ENCODE data around the gene DIP2A.

The DIP2A gene

GRCh38 chr21:46551636-46552241, 93.0 kb downstream of the DIP2A start:
- no peak overlapping the region for H3K18ac ChIP-seq (ENCODE audit: low read length)
- H3K36me3 ChIP-seq (replicated peaks in 1 of 2; ENCODE audit: control insufficient read depth in 2 of 2, insufficient read depth in 2 of 2, low read length in 2 of 2), result peaks cover 41 to 97% of the 10 kb centered on the region in 2 donors
- H3K79me1 ChIP-seq (ENCODE audit: low read depth, low read length), result peaks cover 1% of the 10 kb centered on the region
- H2AFZ ChIP-seq (ENCODE audit: low read length), result no peak overlapping the region
- no peaks in the 10 kb centered on the region for H3K4me1 ChIP-seq (ENCODE audit: control insufficient read depth in 2 of 2, insufficient read depth in 1 of 2, low read depth in 1 of 2, low read length in 2 of 2)
- no peak overlapping the region for H2BK15ac ChIP-seq (ENCODE audit: low read length)
- H3K23ac ChIP-seq (ENCODE audit: low read depth, low read length, poor library complexity), result peak overlapping the region; percentile 26
- H3K27me3 ChIP-seq (ENCODE audit: control insufficient read depth in 3 of 3, insufficient read depth in 3 of 3, low read depth in 1 of 3, low read length in 3 of 3), result no peaks in the 10 kb centered on the region
- peaks cover 0 to 13% of the 10 kb centered on the region in 2 donors for H3K9me3 ChIP-seq (replicated peaks in 1 of 2; ENCODE audit: control insufficient read depth in 2 of 2, insufficient read depth in 1 of 2, low read depth in 1 of 2, low read length in 2 of 2)
- H4K91ac ChIP-seq (ENCODE audit: low read depth, low read length, poor library complexity), result peak overlapping the region; percentile 33
- H3K4me3 ChIP-seq (ENCODE audit: low read length in 2 of 2), result peak overlapping the region in 1 of 2 donors; percentile 33
- no peak overlapping the region for H3K27ac ChIP-seq (replicated peaks; ENCODE audit: low read length)
- no peak overlapping the region for H2BK5ac ChIP-seq (ENCODE audit: low read length)
- H2AK5ac ChIP-seq (ENCODE audit: low read depth, low read length), result no peak overlapping the region
- H3K4ac ChIP-seq (ENCODE audit: low read length), result no peak overlapping the region
- no peak overlapping the region for H3K4me2 ChIP-seq (ENCODE audit: insufficient read depth, low read length, poor library complexity, severe bottlenecking)
- H4K8ac ChIP-seq (ENCODE audit: low read depth, low read length), result no peak overlapping the region
- DNase-seq (ENCODE audit: low spot score), result no peak
- WGBS, 2 donors (ENCODE audit: extremely low coverage in 2 of 2, insufficient read length in 2 of 2, insufficient replicate concordance in 1 of 2), result no CpG with 5 or more reads among the region's 24 CpGs
- H3K14ac ChIP-seq (ENCODE audit: low read length), result no peak overlapping the region
- no peak overlapping the region for H2BK120ac ChIP-seq (ENCODE audit: low read depth, low read length)
- H2BK12ac ChIP-seq (ENCODE audit: low read length), result peak overlapping the region; percentile 65
- H3K9ac ChIP-seq (ENCODE audit: low read depth, low read length, poor library complexity), result no peak overlapping the region

- peaks cover 0 to 13% of the 10 kb centered on the region in 2 donors for H3K9me3 ChIP-seq (replicated peaks in 1 of 2; ENCODE audit: control insufficient read depth in 2 of 2, insufficient read depth in 1 of 2, low read depth in 1 of 2, low read length in 2 of 2)
- H3K36me3 ChIP-seq (replicated peaks in 1 of 2; ENCODE audit: control insufficient read depth in 2 of 2, insufficient read depth in 2 of 2, low read length in 2 of 2), result peaks cover 43 to 97% of the 10 kb centered on the region in 2 donors
- no peak overlapping the region for H3K23ac ChIP-seq (ENCODE audit: low read depth, low read length, poor library complexity)
- H3K18ac ChIP-seq (ENCODE audit: low read length), result no peak overlapping the region
- no peak for DNase-seq (ENCODE audit: low spot score)
- no peak overlapping the region for H3K4me2 ChIP-seq (ENCODE audit: insufficient read depth, low read length, poor library complexity, severe bottlenecking)
- H3K14ac ChIP-seq (ENCODE audit: low read length), result no peak overlapping the region
- no CpG with 5 or more reads among the region's 5 CpGs for WGBS, 2 donors (ENCODE audit: extremely low coverage in 2 of 2, insufficient read length in 2 of 2, insufficient replicate concordance in 1 of 2)
- H3K9ac ChIP-seq (ENCODE audit: low read depth, low read length, poor library complexity), result no peak overlapping the region
- H3K27ac ChIP-seq (replicated peaks; ENCODE audit: low read length), result no peak overlapping the region
- no peaks in the 10 kb centered on the region for H3K4me1 ChIP-seq (ENCODE audit: control insufficient read depth in 2 of 2, insufficient read depth in 1 of 2, low read depth in 1 of 2, low read length in 2 of 2)
- no peak overlapping the region for H2BK120ac ChIP-seq (ENCODE audit: low read depth, low read length)
- H2AFZ ChIP-seq (ENCODE audit: low read length), result no peak overlapping the region
- H4K8ac ChIP-seq (ENCODE audit: low read depth, low read length), result no peak overlapping the region
- no peak overlapping the region for H2BK12ac ChIP-seq (ENCODE audit: low read length)
- no peak overlapping the region for H2BK15ac ChIP-seq (ENCODE audit: low read length)
- H3K4me3 ChIP-seq (ENCODE audit: low read length in 2 of 2), result no peak overlapping the region
- H3K27me3 ChIP-seq (ENCODE audit: control insufficient read depth in 3 of 3, insufficient read depth in 3 of 3, low read depth in 1 of 3, low read length in 3 of 3), result no peaks in the 10 kb centered on the region
- no peak overlapping the region for H3K4ac ChIP-seq (ENCODE audit: low read length)
- H4K91ac ChIP-seq (ENCODE audit: low read depth, low read length, poor library complexity), result no peak overlapping the region
- H2BK5ac ChIP-seq (ENCODE audit: low read length), result no peak overlapping the region
- H2AK5ac ChIP-seq (ENCODE audit: low read depth, low read length), result no peak overlapping the region
- H3K79me1 ChIP-seq (ENCODE audit: low read depth, low read length), result no peaks in the 10 kb centered on the region
Measured at GRCh38 chr21:46552274-46552673, 93.6 kb downstream of the DIP2A start.

GRCh38 chr21:46552865-46553379, 94.2 kb downstream of the DIP2A start:
- Histone ChIP-seq H3K9me3 (replicated peaks in 1 of 2; ENCODE audit: control insufficient read depth in 2 of 2, insufficient read depth in 1 of 2, low read depth in 1 of 2, low read length in 2 of 2) (peaks cover 0 to 10% of the 10 kb centered on the region in 2 donors), H3K36me3 (replicated peaks in 1 of 2; ENCODE audit: control insufficient read depth in 2 of 2, insufficient read depth in 2 of 2, low read length in 2 of 2) (peaks cover 46 to 97% of the 10 kb centered on the region in 2 donors), H3K4me2 (ENCODE audit: insufficient read depth, low read length, poor library complexity, severe bottlenecking) (no peak overlapping the region), H2BK120ac (ENCODE audit: low read depth, low read length) (no peak overlapping the region), H2BK15ac (ENCODE audit: low read length) (no peak overlapping the region), H2AK5ac (ENCODE audit: low read depth, low read length) (no peak overlapping the region), H3K23ac (ENCODE audit: low read depth, low read length, poor library complexity) (no peak overlapping the region), H3K4ac (ENCODE audit: low read length) (no peak overlapping the region), H3K27ac (replicated peaks; ENCODE audit: low read length) (no peak overlapping the region), H3K4me3 (ENCODE audit: low read length in 2 of 2) (no peak overlapping the region), H4K8ac (ENCODE audit: low read depth, low read length) (no peak overlapping the region), H2BK5ac (ENCODE audit: low read length) (no peak overlapping the region), H3K79me1 (ENCODE audit: low read depth, low read length) (no peaks in the 10 kb centered on the region), H3K9ac (ENCODE audit: low read depth, low read length, poor library complexity) (no peak overlapping the region), H3K18ac (ENCODE audit: low read length) (no peak overlapping the region), H2BK12ac (ENCODE audit: low read length) (no peak overlapping the region), H2AFZ (ENCODE audit: low read length) (no peak overlapping the region), H3K4me1 (ENCODE audit: control insufficient read depth in 2 of 2, insufficient read depth in 1 of 2, low read depth in 1 of 2, low read length in 2 of 2) (no peaks in the 10 kb centered on the region), H3K14ac (ENCODE audit: low read length) (no peak overlapping the region), H3K27me3 (ENCODE audit: control insufficient read depth in 3 of 3, insufficient read depth in 3 of 3, low read depth in 1 of 3, low read length in 3 of 3) (no peaks in the 10 kb centered on the region), H4K91ac (ENCODE audit: low read depth, low read length, poor library complexity) (no peak overlapping the region)
- DNase-seq (ENCODE audit: low spot score), result no peak
- no CpG with 5 or more reads among the region's 5 CpGs for WGBS, 2 donors (ENCODE audit: extremely low coverage in 2 of 2, insufficient read length in 2 of 2, insufficient replicate concordance in 1 of 2)

GRCh38 chr21:46553993-46554392, 95.3 kb downstream of the DIP2A start:
- Histone ChIP-seq H3K79me1 (ENCODE audit: low read depth, low read length) (no peaks in the 10 kb centered on the region), H3K4me1 (ENCODE audit: control insufficient read depth in 2 of 2, insufficient read depth in 1 of 2, low read depth in 1 of 2, low read length in 2 of 2) (peaks cover 0 to under 1% of the 10 kb centered on the region in 2 donors), H3K27me3 (ENCODE audit: control insufficient read depth in 3 of 3, insufficient read depth in 3 of 3, low read depth in 1 of 3, low read length in 3 of 3) (no peaks in the 10 kb centered on the region), H3K36me3 (replicated peaks in 1 of 2; ENCODE audit: control insufficient read depth in 2 of 2, insufficient read depth in 2 of 2, low read length in 2 of 2) (peaks cover 45 to 97% of the 10 kb centered on the region in 2 donors), H2BK12ac (ENCODE audit: low read length) (no peak overlapping the region), H2AK5ac (ENCODE audit: low read depth, low read length) (no peak overlapping the region), H3K4ac (ENCODE audit: low read length) (no peak overlapping the region), H4K8ac (ENCODE audit: low read depth, low read length) (no peak overlapping the region), H2BK120ac (ENCODE audit: low read depth, low read length) (no peak overlapping the region), H4K91ac (ENCODE audit: low read depth, low read length, poor library complexity) (no peak overlapping the region), H3K18ac (ENCODE audit: low read length) (no peak overlapping the region), H2BK5ac (ENCODE audit: low read length) (no peak overlapping the region), H3K9ac (ENCODE audit: low read depth, low read length, poor library complexity) (peak overlapping the region; percentile 1), H3K23ac (ENCODE audit: low read depth, low read length, poor library complexity) (peak overlapping the region; percentile 13), H3K27ac (replicated peaks; ENCODE audit: low read length) (no peak overlapping the region), H3K9me3 (replicated peaks in 1 of 2; ENCODE audit: control insufficient read depth in 2 of 2, insufficient read depth in 1 of 2, low read depth in 1 of 2, low read length in 2 of 2) (no peaks in the 10 kb centered on the region), H3K4me2 (ENCODE audit: insufficient read depth, low read length, poor library complexity, severe bottlenecking) (no peak overlapping the region), H2BK15ac (ENCODE audit: low read length) (no peak overlapping the region), H2AFZ (ENCODE audit: low read length) (no peak overlapping the region), H3K4me3 (ENCODE audit: low read length in 2 of 2) (no peak overlapping the region), H3K14ac (ENCODE audit: low read length) (no peak overlapping the region)
- no CpG with 5 or more reads among the region's 13 CpGs for WGBS, 2 donors (ENCODE audit: extremely low coverage in 2 of 2, insufficient read length in 2 of 2, insufficient replicate concordance in 1 of 2)
- no peak for DNase-seq (ENCODE audit: low spot score)

Data from neuronal stem cell (in vitro differentiated cells).